IMR-90 (cell line): Measurements from ENCODE around the gene PAX2. TPM values are rescaled to one million over a fixed set of nuclear protein-coding genes. Genes with fewer than 3 reads are reported as not detected.

ENCODE experiments used
- ATAC-seq: fragments of 200-7000 bp; cut with Tn5 transposase; 2 replicates; pipeline ENCODE4 v1.9.1; 2020; ENCODE audit warnings: low read depth, mild to moderate bottlenecking, moderate library complexity
- BruUV-seq: library from RNA; stranded (reverse); fragments of 400-500 nt; replicated peaks from 2 replicates; lab custom pipeline; 2021; lab: Mats Ljungman, UMichigan
- CTCF ChIA-PET: fragments of 300-600 bp; formaldehyde crosslinking; extraction: SDS; loops from one replicate; lab custom pipeline; 2021; ENCODE audit warnings: antibody characterized with exemption; lab: Yijun Ruan, JAX
- POLR2A ChIA-PET: fragments of 300-600 bp; sonication (Branson Sonifier 250); formaldehyde crosslinking; loops from one replicate; lab custom pipeline; 2022; ENCODE audit warnings: antibody characterized with exemption; ENCODE audit not compliant: unreplicated experiment; lab: Charles Lee
- DNase-seq: peaks from one replicate; pipeline ENCODE4 v3.0.0; 2013
- H2AFZ ChIP-seq: replicated peaks from 2 replicates; pipeline ENCODE3; 2013; ENCODE audit warnings: low read length, mild to moderate bottlenecking; ENCODE audit not compliant: poor library complexity
- H2AK5ac ChIP-seq: 2 replicates; pipeline ENCODE4 v1.6.1; 2013; ENCODE audit warnings: low read depth, low read length, inconsistent platforms
- H2AK9ac ChIP-seq: replicated peaks from 2 replicates; pipeline ENCODE3; 2013; ENCODE audit warnings: mild to moderate bottlenecking, low read depth, low read length, moderate library complexity; ENCODE audit not compliant: poor library complexity
- H2BK120ac ChIP-seq: 2 replicates; pipeline ENCODE4 v1.6.1; 2013; ENCODE audit warnings: low read depth, low read length, inconsistent platforms
- H2BK15ac ChIP-seq: 3 replicates; pipeline ENCODE4 v1.6.1; 2013; ENCODE audit warnings: low read depth, low read length, inconsistent platforms
- H2BK20ac ChIP-seq: 2 replicates; pipeline ENCODE4 v1.6.1; 2013; ENCODE audit warnings: low read depth, mild to moderate bottlenecking, inconsistent platforms, low read length, moderate library complexity
- H2BK5ac ChIP-seq: 2 replicates; pipeline ENCODE4 v1.6.1; 2013; ENCODE audit warnings: mild to moderate bottlenecking, low read depth, low read length, inconsistent platforms; ENCODE audit not compliant: poor library complexity, severe bottlenecking
- H3K14ac ChIP-seq: replicated peaks from 2 replicates; pipeline ENCODE4 v1.6.1; 2013; ENCODE audit warnings: low read depth, low read length, inconsistent platforms
- H3K18ac ChIP-seq: 2 replicates; pipeline ENCODE4 v1.6.1; 2013; ENCODE audit warnings: low read depth, low read length, control low read depth
- H3K23ac ChIP-seq: 2 replicates; pipeline ENCODE4 v1.6.1; 2013; ENCODE audit warnings: low read depth, low read length, inconsistent platforms
- H3K27ac ChIP-seq: 2 replicates; pipeline ENCODE4 v1.5.1; 2013; ENCODE audit warnings: mild to moderate bottlenecking, control low read depth, low read length; ENCODE audit not compliant: insufficient read depth
- H3K27me3 ChIP-seq: 2 replicates; pipeline ENCODE4 v1.6.1; 2013; ENCODE audit warnings: low read length; ENCODE audit not compliant: control insufficient read depth, insufficient read depth
- H3K36me3 ChIP-seq: 2 replicates; pipeline ENCODE4 v1.6.1; 2013; ENCODE audit warnings: low read length, mixed read lengths; ENCODE audit not compliant: control insufficient read depth, insufficient read depth
- H3K4ac ChIP-seq: 2 replicates; pipeline ENCODE4 v1.6.1; 2013; ENCODE audit warnings: low read depth, low read length, inconsistent platforms
- H3K4me1 ChIP-seq: 2 replicates; pipeline ENCODE4 v1.6.1; 2013; ENCODE audit warnings: low read length, mixed read lengths; ENCODE audit not compliant: control insufficient read depth, insufficient read depth
- H3K4me2 ChIP-seq: 2 replicates; pipeline ENCODE4 v1.6.1; 2013; ENCODE audit warnings: low read depth, mild to moderate bottlenecking, control low read depth, low read length, moderate library complexity
- H3K4me3 ChIP-seq: 2 replicates; pipeline ENCODE4 v1.5.1; 2013; ENCODE audit warnings: low read depth, mild to moderate bottlenecking, control low read depth, low read length, moderate library complexity; ENCODE audit not compliant: insufficient read depth
- H3K56ac ChIP-seq: 2 replicates; pipeline ENCODE4 v1.6.1; 2013; ENCODE audit warnings: low read length, inconsistent platforms; ENCODE audit not compliant: insufficient read depth; ENCODE audit errors: extremely low read depth
- H3K79me1 ChIP-seq, 2 experiments: 2 replicates each; pipeline ENCODE4 v1.6.1; 2013; ENCODE audit warnings: low read length in 2 of 2, inconsistent platforms in 1 of 2, low read depth in 1 of 2
- H3K9ac ChIP-seq: 2 replicates; pipeline ENCODE4 v1.6.1; 2013; ENCODE audit warnings: low read depth, low read length, control low read depth
- H3K9me1 ChIP-seq: 2 replicates; pipeline ENCODE4 v1.6.1; 2013; ENCODE audit warnings: low read length, inconsistent platforms; ENCODE audit not compliant: insufficient read depth
- H3K9me3 ChIP-seq: 2 replicates; pipeline ENCODE4 v1.6.1; 2013; ENCODE audit warnings: low read length; ENCODE audit not compliant: control insufficient read depth, insufficient read depth
- H4K20me1 ChIP-seq: 2 replicates; pipeline ENCODE4 v1.6.1; 2013; ENCODE audit warnings: low read length, inconsistent platforms; ENCODE audit not compliant: insufficient read depth
- H4K5ac ChIP-seq: 2 replicates; pipeline ENCODE4 v1.6.1; 2013; ENCODE audit warnings: mild to moderate bottlenecking, low read depth, low read length, control low read depth
- H4K8ac ChIP-seq, 2 experiments: 2 replicates each; pipeline ENCODE4 v1.6.1; 2013; ENCODE audit warnings: low read depth in 2 of 2, low read length in 2 of 2, control low read depth in 1 of 2, inconsistent platforms in 1 of 2
- H4K91ac ChIP-seq: 2 replicates; pipeline ENCODE4 v1.6.1; 2013; ENCODE audit warnings: low read depth, low read length, inconsistent platforms; ENCODE audit not compliant: insufficient read depth
- BHLHE40 ChIP-seq: fragments of 150-350 bp; IDR thresholded peaks from 2 replicates; pipeline ENCODE4 v1.6.1; 2016; ENCODE audit warnings: mild to moderate bottlenecking, low read depth, low read length
- CEBPB ChIP-seq: IDR thresholded peaks from 2 replicates; pipeline ENCODE4 v1.6.1; 2012; ENCODE audit warnings: low read depth, low read length, improper control_type of control experiment
- CHD1 ChIP-seq: IDR thresholded peaks from 2 replicates; pipeline ENCODE4 v1.6.1; 2012; ENCODE audit warnings: low read depth, low read length, improper control_type of control experiment
- FOS ChIP-seq: fragments of 150-350 bp; IDR thresholded peaks from 2 replicates; pipeline ENCODE4 v1.6.1; 2016; ENCODE audit warnings: low read depth, low read length
- MAFK ChIP-seq: IDR thresholded peaks from 2 replicates; pipeline ENCODE4 v1.6.1; 2012; ENCODE audit warnings: low read depth, low read length, improper control_type of control experiment
- MAZ ChIP-seq: IDR thresholded peaks from 2 replicates; pipeline ENCODE4 v1.6.1; 2012; ENCODE audit warnings: low read depth, mild to moderate bottlenecking, low read length, improper control_type of control experiment, moderate library complexity, borderline replicate concordance
- MXI1 ChIP-seq: IDR thresholded peaks from 2 replicates; pipeline ENCODE4 v1.6.1; 2012; ENCODE audit warnings: low read depth, mild to moderate bottlenecking, low read length, moderate library complexity, borderline replicate concordance
- NFE2L2 ChIP-seq: fragments of 150-350 bp; IDR thresholded peaks from 2 replicates; pipeline ENCODE4 v1.6.1; 2016; ENCODE audit warnings: low read depth, mild to moderate bottlenecking, low read length
- POLR2A ChIP-seq: IDR thresholded peaks from 2 replicates; pipeline ENCODE4 v1.6.1; 2012; ENCODE audit warnings: mild to moderate bottlenecking, low read depth, low read length
- RAD21 ChIP-seq: IDR thresholded peaks from 2 replicates; pipeline ENCODE4 v1.6.1; 2012; ENCODE audit warnings: low read length, improper control_type of control experiment
- RCOR1 ChIP-seq: IDR thresholded peaks from 2 replicates; pipeline ENCODE4 v1.6.1; 2012; ENCODE audit warnings: mild to moderate bottlenecking, low read length, improper control_type of control experiment; ENCODE audit not compliant: insufficient replicate concordance
- RFX5 ChIP-seq: IDR thresholded peaks from 2 replicates; pipeline ENCODE4 v1.8.0; 2012; ENCODE audit warnings: low read depth, mild to moderate bottlenecking, low read length, moderate library complexity
- SMC3 ChIP-seq: fragments of 150-350 bp; IDR thresholded peaks from 2 replicates; pipeline ENCODE4 v1.6.1; 2016; ENCODE audit warnings: low read depth, mild to moderate bottlenecking, antibody characterized with exemption, low read length, moderate library complexity
- WGBS, 2 experiments: methylation state at CpG; one replicate each; pipeline versions ENCODE4 v1.1.5 to v1.1.7; 2013; ENCODE audit warnings: missing lambda C conversion rate in 2 of 2; ENCODE audit not compliant: insufficient read length in 1 of 2; ENCODE audit errors: extremely low coverage in 2 of 2; 5-methylcytosine and 5-hydroxymethylcytosine counted together
- dilution Hi-C: fragments of 300-500 bp; cut with HindIII; formaldehyde crosslinking; loops from one replicate; pipeline ENCODE4 v1.14.3; 2018; ENCODE audit warnings: low sequenced_read_pairs; ENCODE audit not compliant: unreplicated experiment
- in situ Hi-C: fragments of 300-500 bp; cut with MboI; formaldehyde crosslinking; loops from 3 replicates; pipeline ENCODE4 v1.14.3; 2019; ENCODE audit warnings: low sequenced_read_pairs, inconsistent platforms, mixed read lengths
- intact Hi-C: fragments of 100-400 bp; cut with micrococcal nuclease; formaldehyde crosslinking; loops from 2 replicates; pipeline ENCODE4 v1.10.0; 2022
- polyA plus RNA-seq, 3 experiments: library from polyadenylated mRNA; depleted of rRNA; stranded (reverse); fragments of >200 nt; gene quantifications; 2 replicates each; pipeline ENCODE4 v1.2.3, GENCODE V29; 2012; ENCODE audit warnings: low replicate concordance in 1 of 3
- total RNA-seq: library from RNA; depleted of rRNA; stranded (reverse); fragments of >200 nt; gene quantifications from 2 replicates; pipeline ENCODE4 v1.2.3, GENCODE V29; 2012
- TF ChIP-seq, protein P1 (sequence below): fragments of 150-350 bp; IDR thresholded peaks from 2 replicates; pipeline ENCODE4 v1.6.1; 2016; ENCODE audit warnings: low read depth, mild to moderate bottlenecking, low read length, moderate library complexity, borderline replicate concordance
- TF ChIP-seq, protein P2 (sequence below): fragments of 150-350 bp; IDR thresholded peaks from 2 replicates; pipeline ENCODE4 v1.6.1; 2017; ENCODE audit warnings: mild to moderate bottlenecking, antibody characterized with exemption, low read length, low read depth
- TF ChIP-seq, protein P3 (sequence below): conservative IDR thresholded peaks from 2 replicates; pipeline ENCODE4 v1.5.1; 2012; ENCODE audit warnings: mild to moderate bottlenecking, low read depth, low read length, improper control_type of control experiment

Gene PAX2
- total and polyA plus RNA-seq, 2 of the 4 experiments (the other 2 are of a cell fraction) = not detected

- WGBS, 2 experiments = no CpG with 5 or more reads among the region's 7 CpGs
- no peak overlapping the region for H2AFZ ChIP-seq
Measured at GRCh38 chr10:100803908-100804307, 58.5 kb downstream of the PAX2 start.

More at GRCh38 chr10:100803908-100804307, 58.5 kb downstream of the PAX2 start:
- Histone ChIP-seq H3K23ac (no peak overlapping the region), H3K4me3 (no peak overlapping the region), H4K5ac (no peak overlapping the region), H2BK120ac (no peak overlapping the region), H3K4me2 (no peak overlapping the region), H3K9ac (no peak overlapping the region), H3K27me3 (peaks cover 70% of the 10 kb centered on the region), H3K18ac (no peak overlapping the region), H3K14ac (no peak overlapping the region), H4K91ac (no peak overlapping the region), H2AK9ac (no peak overlapping the region), H3K9me3 (no peaks in the 10 kb centered on the region), H2BK15ac (no peak overlapping the region), H3K27ac (no peak overlapping the region), H3K79me1 (no peaks in the 10 kb centered on the region), H2BK5ac (no peak overlapping the region), H3K9me1 (no peaks in the 10 kb centered on the region), H3K56ac (no peak overlapping the region), H2AK5ac (no peak overlapping the region), H2BK20ac (no peak overlapping the region), H4K20me1 (no peaks in the 10 kb centered on the region), H3K4me1 (no peaks in the 10 kb centered on the region), H4K8ac (no peak overlapping the region), H3K36me3 (no peaks in the 10 kb centered on the region), H3K4ac (no peak overlapping the region)
- no TSS peak for BruUV-seq
- POLR2A ChIA-PET = no interaction called here
- dilution Hi-C loops = no loop called here
- no peak for ATAC-seq
- TF ChIP-seq, protein P1, sequence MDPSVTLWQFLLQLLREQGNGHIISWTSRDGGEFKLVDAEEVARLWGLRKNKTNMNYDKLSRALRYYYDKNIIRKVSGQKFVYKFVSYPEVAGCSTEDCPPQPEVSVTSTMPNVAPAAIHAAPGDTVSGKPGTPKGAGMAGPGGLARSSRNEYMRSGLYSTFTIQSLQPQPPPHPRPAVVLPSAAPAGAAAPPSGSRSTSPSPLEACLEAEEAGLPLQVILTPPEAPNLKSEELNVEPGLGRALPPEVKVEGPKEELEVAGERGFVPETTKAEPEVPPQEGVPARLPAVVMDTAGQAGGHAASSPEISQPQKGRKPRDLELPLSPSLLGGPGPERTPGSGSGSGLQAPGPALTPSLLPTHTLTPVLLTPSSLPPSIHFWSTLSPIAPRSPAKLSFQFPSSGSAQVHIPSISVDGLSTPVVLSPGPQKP = no peak
- no peak for TF ChIP-seq RFX5
- no peak for TF ChIP-seq FOS
- no peak for TF ChIP-seq CEBPB
- TF ChIP-seq MAFK = no peak
- no peak for TF ChIP-seq CHD1
- TF ChIP-seq SMC3 = no peak
- no peak for TF ChIP-seq NFE2L2
- no peak for TF ChIP-seq MXI1
- TF ChIP-seq RAD21 = no peak
- TF ChIP-seq BHLHE40 = no peak
- TF ChIP-seq, protein P2, sequence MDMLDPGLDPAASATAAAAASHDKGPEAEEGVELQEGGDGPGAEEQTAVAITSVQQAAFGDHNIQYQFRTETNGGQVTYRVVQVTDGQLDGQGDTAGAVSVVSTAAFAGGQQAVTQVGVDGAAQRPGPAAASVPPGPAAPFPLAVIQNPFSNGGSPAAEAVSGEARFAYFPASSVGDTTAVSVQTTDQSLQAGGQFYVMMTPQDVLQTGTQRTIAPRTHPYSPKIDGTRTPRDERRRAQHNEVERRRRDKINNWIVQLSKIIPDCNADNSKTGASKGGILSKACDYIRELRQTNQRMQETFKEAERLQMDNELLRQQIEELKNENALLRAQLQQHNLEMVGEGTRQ = no peak
- TF ChIP-seq, protein P3, sequence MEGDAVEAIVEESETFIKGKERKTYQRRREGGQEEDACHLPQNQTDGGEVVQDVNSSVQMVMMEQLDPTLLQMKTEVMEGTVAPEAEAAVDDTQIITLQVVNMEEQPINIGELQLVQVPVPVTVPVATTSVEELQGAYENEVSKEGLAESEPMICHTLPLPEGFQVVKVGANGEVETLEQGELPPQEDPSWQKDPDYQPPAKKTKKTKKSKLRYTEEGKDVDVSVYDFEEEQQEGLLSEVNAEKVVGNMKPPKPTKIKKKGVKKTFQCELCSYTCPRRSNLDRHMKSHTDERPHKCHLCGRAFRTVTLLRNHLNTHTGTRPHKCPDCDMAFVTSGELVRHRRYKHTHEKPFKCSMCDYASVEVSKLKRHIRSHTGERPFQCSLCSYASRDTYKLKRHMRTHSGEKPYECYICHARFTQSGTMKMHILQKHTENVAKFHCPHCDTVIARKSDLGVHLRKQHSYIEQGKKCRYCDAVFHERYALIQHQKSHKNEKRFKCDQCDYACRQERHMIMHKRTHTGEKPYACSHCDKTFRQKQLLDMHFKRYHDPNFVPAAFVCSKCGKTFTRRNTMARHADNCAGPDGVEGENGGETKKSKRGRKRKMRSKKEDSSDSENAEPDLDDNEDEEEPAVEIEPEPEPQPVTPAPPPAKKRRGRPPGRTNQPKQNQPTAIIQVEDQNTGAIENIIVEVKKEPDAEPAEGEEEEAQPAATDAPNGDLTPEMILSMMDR = no peak
- no peak for TF ChIP-seq POLR2A
- no peak for TF ChIP-seq MAZ
- no peak for TF ChIP-seq RCOR1
- intact Hi-C loops = no loop called here
- in situ Hi-C loops = no loop called here
- no peak for DNase-seq
- CTCF ChIA-PET = no interaction called here
